Ectodermal cell (in vitro differentiated cells): Measurements from ENCODE around the gene IGSF10. TPM values are rescaled to one million over a fixed set of nuclear protein-coding genes. Genes with fewer than 3 reads are reported as not detected.
"Not testable (repeated sequence)": the region's sequence is repeated elsewhere in the genome, so short reads cannot be mapped to it uniquely, and the experiment has no call there.

Experiments used
- H3K27ac ChIP-seq: 2 replicates; pipeline ENCODE4 v1.7.0; 2013; ENCODE audit warnings: mild to moderate bottlenecking, low read depth, low read length; ENCODE audit not compliant: insufficient read depth, poor library complexity, severe bottlenecking
- H3K27me3 ChIP-seq: 2 replicates; pipeline ENCODE4 v1.7.0; 2013; ENCODE audit warnings: mild to moderate bottlenecking, low read length; ENCODE audit not compliant: insufficient read depth, control insufficient read depth, poor library complexity, severe bottlenecking
- H3K36me3 ChIP-seq: one replicate; pipeline ENCODE4 v1.7.0; 2013; ENCODE audit warnings: low read length; ENCODE audit not compliant: control insufficient read depth, insufficient read depth
- H3K4me1 ChIP-seq: one replicate; pipeline ENCODE4 v1.7.0; 2013; ENCODE audit warnings: low read length; ENCODE audit not compliant: control insufficient read depth, insufficient read depth
- H3K4me3 ChIP-seq: 2 replicates; pipeline ENCODE4 v1.7.0; 2013; ENCODE audit warnings: low read depth, low read length, control low read depth; ENCODE audit not compliant: insufficient read depth
- H3K9me3 ChIP-seq: 2 replicates; pipeline ENCODE4 v1.7.0; 2013; ENCODE audit warnings: mild to moderate bottlenecking, low read length, moderate library complexity; ENCODE audit not compliant: control insufficient read depth
- WGBS, 2 experiments: methylation state at CpG; one replicate each; pipeline ENCODE4 v1.1.7; 2013; ENCODE audit warnings: missing lambda C conversion rate in 2 of 2; 5-methylcytosine and 5-hydroxymethylcytosine counted together
- polyA plus RNA-seq, 4 experiments: library from polyadenylated mRNA; stranded (reverse); fragments of 50-300 nt; gene quantifications; one replicate each; pipeline ENCODE4 v1.2.3, GENCODE V29; 2013

The IGSF10 gene, protein sequence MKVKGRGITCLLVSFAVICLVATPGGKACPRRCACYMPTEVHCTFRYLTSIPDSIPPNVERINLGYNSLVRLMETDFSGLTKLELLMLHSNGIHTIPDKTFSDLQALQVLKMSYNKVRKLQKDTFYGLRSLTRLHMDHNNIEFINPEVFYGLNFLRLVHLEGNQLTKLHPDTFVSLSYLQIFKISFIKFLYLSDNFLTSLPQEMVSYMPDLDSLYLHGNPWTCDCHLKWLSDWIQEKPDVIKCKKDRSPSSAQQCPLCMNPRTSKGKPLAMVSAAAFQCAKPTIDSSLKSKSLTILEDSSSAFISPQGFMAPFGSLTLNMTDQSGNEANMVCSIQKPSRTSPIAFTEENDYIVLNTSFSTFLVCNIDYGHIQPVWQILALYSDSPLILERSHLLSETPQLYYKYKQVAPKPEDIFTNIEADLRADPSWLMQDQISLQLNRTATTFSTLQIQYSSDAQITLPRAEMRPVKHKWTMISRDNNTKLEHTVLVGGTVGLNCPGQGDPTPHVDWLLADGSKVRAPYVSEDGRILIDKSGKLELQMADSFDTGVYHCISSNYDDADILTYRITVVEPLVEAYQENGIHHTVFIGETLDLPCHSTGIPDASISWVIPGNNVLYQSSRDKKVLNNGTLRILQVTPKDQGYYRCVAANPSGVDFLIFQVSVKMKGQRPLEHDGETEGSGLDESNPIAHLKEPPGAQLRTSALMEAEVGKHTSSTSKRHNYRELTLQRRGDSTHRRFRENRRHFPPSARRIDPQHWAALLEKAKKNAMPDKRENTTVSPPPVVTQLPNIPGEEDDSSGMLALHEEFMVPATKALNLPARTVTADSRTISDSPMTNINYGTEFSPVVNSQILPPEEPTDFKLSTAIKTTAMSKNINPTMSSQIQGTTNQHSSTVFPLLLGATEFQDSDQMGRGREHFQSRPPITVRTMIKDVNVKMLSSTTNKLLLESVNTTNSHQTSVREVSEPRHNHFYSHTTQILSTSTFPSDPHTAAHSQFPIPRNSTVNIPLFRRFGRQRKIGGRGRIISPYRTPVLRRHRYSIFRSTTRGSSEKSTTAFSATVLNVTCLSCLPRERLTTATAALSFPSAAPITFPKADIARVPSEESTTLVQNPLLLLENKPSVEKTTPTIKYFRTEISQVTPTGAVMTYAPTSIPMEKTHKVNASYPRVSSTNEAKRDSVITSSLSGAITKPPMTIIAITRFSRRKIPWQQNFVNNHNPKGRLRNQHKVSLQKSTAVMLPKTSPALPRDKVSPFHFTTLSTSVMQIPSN (N-terminal part only)
- 0.65 TPM for polyA plus RNA-seq (2013, experiment 1 of 4)
- polyA plus RNA-seq (2013, experiment 2 of 4) = 0.57 TPM
- 0.53 TPM for polyA plus RNA-seq (2013, experiment 3 of 4)
- polyA plus RNA-seq (2013, experiment 4 of 4) = 0.45 TPM

DNA sequence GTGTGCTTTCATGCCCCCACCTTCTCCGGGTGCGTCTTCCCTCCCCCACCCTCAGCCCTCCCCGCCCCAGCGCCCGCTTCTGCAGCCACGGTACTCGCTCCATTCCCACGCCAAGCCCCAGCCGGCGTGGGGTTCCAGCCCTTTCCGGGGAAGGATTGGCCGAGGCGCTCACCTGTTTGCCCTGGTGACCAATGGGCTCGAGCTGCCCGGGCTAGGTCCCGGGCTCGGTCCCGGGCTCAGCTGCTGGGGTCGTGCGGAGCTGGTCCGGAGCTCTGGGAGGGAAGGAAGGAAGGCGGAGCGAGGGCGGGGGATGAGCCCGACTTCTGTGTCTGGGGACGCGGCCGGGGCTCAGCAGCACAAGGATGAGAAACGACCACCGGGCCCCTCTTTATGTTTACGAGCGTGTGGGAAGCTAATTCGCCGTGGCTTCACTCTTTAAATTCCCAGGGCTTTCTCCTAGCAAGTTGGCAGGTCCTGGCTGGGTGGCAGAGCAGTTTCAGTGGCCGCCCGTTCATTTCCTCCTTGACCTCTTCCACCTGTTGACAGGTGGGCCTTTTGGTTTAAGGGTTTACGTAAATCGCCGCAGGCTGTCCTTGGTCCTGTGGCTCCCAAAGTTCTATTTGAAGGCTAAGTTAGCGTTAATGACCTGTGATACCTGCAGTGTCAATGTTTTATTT lies at the start of gene IGSF10:
TSS of gene IGSF10 (minus strand) at position 288 of the 677 bp plus-strand sequence. CDS start 2,352 bp downstream, outside the sequence.
- peaks cover 23% of the 10 kb centered on the region for H3K27me3 ChIP-seq
- H3K4me3 ChIP-seq = peak within 1 kb of the TSS; percentile 39
- H3K36me3 ChIP-seq = no peaks in the 10 kb centered on the region
- no peaks in the 10 kb centered on the region for H3K9me3 ChIP-seq
- H3K4me1 ChIP-seq = no peaks in the 10 kb centered on the region
- 16 to 22% methylated on average over 40 of the region's 40 CpGs for WGBS, 2 experiments
- H3K27ac ChIP-seq = no peak within 1 kb of the TSS

DNA sequence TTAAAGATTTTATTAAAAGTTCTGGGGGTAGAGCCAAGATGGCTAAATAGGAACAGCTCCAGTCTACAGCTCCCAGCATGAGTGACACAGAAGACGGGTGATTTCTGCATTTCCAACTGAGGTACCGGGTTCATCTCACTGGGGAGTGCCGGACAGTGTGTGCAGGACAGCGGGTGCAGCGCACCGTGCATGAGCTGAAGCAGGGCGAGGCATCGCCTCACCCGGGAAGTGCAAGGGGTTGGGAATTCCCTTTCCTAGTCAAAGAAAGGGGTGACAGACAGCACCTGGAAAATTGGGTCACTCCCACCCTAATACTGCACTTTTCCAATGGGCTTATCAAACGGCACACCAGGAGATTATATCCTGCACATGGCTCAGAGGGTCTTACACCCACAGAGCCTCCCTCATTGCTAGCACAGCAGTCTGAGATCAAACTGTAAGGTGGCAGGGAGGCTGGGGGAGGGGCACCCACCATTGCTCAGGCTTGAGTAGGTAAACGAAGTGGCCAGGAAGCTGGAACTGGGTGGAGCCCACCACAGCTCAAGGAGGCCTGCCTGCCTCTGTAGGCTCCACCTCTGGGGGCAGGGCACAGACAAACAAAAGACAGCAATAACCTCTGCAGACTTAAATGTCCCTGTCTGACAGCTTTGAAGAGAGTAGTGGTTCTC lies 48.7 kb upstream of the IGSF10 start:
- not testable (repeated sequence) for H3K27ac ChIP-seq, H3K27me3 ChIP-seq, H3K9me3 ChIP-seq, H3K4me3 ChIP-seq, H3K36me3 ChIP-seq, H3K4me1 ChIP-seq
- WGBS, 2 experiments = 94 to 96% methylated on average over 11 of the region's 11 CpGs

DNA sequence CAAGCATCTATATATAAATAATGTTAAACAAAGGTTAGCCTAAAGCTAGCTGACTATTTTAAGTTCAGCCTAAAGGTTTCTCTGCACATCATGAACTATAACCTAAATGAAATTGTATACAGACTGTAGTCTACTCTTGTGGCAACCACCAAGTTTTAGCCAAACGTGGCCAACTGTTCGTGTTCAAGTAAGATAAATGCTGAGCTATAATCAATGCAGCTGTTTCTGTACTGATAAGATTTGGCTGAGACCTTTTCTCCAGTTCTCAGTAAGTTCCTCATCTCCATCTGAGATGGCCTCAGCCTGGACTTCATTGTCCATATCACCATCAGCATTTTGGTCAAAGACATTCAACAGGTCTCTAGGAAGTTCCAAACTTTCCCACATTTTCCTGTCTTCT lies 43.7 kb upstream of the IGSF10 start:
- H3K9me3 ChIP-seq = no peaks in the 10 kb centered on the region
- no peaks in the 10 kb centered on the region for H3K4me1 ChIP-seq
- no peak overlapping the region for H3K27ac ChIP-seq
- no peaks in the 10 kb centered on the region for H3K27me3 ChIP-seq
- WGBS, 2 experiments = 93 to 97% methylated on average over 2 of the region's 2 CpGs
- H3K4me3 ChIP-seq = no peak overlapping the region
- no peaks in the 10 kb centered on the region for H3K36me3 ChIP-seq

DNA sequence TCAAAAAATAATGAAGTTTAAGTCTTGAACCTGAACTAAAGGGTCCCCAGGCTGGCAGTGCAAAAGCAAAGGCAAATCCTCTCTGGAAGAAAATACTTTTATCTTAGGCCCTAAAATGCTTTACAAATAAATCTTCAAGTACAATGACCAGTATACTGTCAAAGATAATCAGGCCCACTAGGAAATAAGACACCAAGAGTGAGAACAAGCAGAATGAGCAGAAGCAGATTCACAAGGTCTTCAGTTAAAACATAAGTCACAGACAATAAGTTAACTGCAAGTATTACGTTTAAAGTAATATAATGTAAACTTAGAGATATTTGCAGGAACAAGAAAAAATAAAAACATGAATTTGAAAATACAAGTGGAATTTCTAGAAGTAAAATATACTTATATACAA lies 42.2 kb upstream of the IGSF10 start:
- no peaks in the 10 kb centered on the region for H3K9me3 ChIP-seq
- H3K27me3 ChIP-seq = no peaks in the 10 kb centered on the region
- 100% methylated on average over 1 of the region's 1 CpG; no CpG with 5 or more reads in 1 of the 2 experiments for WGBS, 2 experiments

DNA sequence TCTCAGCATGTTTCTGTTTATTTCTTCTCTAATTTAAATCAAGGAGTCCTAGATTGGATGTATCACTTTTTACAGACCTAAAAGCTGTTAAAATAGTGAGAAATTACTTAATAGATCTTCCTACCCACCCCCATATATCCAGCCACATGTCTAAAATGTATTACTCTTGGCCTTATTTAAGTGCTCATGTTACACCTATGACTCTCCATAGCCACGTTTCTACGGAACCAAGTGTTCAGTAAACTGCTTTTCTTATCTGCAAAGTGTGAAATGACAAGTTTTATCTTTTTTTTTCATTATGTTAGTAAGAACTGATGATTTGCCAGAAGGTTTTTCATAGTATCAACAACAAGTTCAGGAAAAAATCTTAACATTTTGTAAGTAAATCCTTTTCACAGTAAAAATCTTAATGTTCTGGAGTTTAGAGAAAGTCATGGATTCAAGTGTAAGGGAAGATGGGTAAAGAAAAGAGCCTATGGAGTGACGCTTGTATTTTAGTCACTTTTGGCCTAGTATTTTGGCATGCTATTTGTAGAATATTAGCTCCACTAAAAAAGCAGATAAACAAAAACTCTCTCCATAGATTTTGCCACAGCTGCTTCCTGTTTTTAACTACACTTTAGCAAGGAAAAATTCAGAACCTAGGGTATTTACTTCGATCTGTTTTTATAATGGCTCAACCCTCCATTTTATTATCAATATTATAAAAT lies 41.2 kb upstream of the IGSF10 start:
- Histone ChIP-seq H3K4me3 (no peak overlapping the region), H3K9me3 (no peaks in the 10 kb centered on the region), H3K4me1 (no peaks in the 10 kb centered on the region), H3K27me3 (no peaks in the 10 kb centered on the region), H3K27ac (no peak overlapping the region), H3K36me3 (no peaks in the 10 kb centered on the region)
- 84 to 94% methylated on average over 3 to 4 of the region's 4 CpGs for WGBS, 2 experiments

More for the DNA sequence above, 42.2 kb upstream of the IGSF10 start:
- H3K4me3 ChIP-seq = no peak overlapping the region
- no peak overlapping the region for H3K27ac ChIP-seq
- H3K36me3 ChIP-seq = no peaks in the 10 kb centered on the region
- H3K4me1 ChIP-seq = no peaks in the 10 kb centered on the region

DNA sequence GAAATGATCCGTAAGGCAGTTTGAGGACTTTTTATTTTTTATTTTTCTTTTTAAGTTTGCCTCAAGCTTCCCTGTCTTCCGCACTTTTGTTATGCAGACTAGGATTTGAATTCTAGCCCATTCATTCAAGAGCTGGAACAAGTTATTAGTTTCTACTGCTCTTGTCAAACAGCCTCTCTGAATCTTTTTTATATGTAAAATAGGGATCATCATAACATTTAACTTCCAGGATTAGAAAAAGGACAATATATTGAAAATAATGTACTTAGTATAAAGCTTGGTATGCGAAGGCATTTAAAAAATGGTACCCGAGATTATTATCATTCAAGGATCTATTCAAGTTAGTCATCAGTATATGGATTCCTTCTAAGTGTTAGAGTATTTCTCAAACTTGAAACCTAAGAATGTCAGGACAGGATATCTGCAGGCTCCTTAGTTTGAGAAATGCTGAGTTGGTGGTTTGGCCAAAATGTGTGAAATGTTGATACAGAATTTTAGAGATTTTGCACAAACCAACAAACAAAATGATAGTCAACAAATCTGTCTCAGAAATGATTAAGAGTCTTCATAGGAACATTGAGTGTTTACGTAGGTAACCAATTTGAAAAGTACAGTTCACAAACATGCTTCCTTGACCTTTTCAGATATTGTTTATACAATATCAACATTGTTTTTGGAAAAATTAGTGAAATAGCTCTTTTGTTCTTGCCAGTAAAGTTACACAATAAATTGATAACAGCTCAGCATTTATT lies 40.5 kb upstream of the IGSF10 start:
- H3K36me3 ChIP-seq = no peaks in the 10 kb centered on the region
- H3K9me3 ChIP-seq = no peaks in the 10 kb centered on the region
- H3K4me1 ChIP-seq = no peaks in the 10 kb centered on the region
- H3K27me3 ChIP-seq = no peaks in the 10 kb centered on the region
- 83 to 86% methylated on average over 2 to 5 of the region's 5 CpGs for WGBS, 2 experiments
- no peak overlapping the region for H3K27ac ChIP-seq
- no peak overlapping the region for H3K4me3 ChIP-seq

DNA sequence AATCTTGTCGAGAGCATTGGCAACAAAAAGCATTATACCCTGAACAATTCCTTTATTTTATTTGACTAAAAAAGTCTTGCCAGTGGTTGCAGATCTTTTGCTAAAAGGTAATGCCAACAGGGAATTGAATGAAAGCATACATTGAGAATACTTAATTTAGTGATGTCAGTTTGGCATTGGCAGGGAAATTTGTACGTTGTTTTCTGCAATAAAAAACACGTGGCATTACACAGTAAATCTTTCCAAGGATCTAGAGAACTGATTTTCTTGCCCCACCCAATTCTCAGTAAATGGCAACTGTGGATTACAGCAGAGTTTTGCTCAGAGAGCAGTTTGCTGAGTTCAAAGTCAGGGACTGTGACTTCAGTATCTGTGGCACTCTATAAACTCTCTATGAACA lies 38.3 kb upstream of the IGSF10 start:
- 79 to 85% methylated on average over 2 to 3 of the region's 3 CpGs for WGBS, 2 experiments
- no peaks in the 10 kb centered on the region for H3K4me1 ChIP-seq
- no peak overlapping the region for H3K27ac ChIP-seq
- no peaks in the 10 kb centered on the region for H3K9me3 ChIP-seq
- H3K27me3 ChIP-seq = no peaks in the 10 kb centered on the region
- no peaks in the 10 kb centered on the region for H3K36me3 ChIP-seq
- H3K4me3 ChIP-seq = no peak overlapping the region

DNA sequence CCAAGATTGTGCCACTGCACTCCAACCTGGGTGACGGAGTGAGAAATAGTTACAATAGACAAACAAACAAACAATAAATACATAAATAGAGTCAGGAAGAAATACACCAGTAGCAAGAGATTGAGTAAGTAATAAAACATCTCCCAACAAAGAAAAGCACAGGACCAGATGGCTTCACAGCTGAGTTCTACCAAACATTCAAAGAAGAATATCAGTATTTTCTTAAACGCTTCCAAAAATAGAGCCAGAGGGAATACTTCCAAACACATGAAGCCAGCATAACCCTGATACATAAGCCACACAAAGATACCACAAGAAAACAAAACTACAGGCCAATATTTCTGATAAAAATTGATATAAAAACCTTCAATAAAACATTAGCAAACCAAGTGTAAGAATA lies 30.7 kb upstream of the IGSF10 start:
- no peaks in the 10 kb centered on the region for H3K27me3 ChIP-seq
- no peaks in the 10 kb centered on the region for H3K9me3 ChIP-seq
- H3K27ac ChIP-seq = no peak overlapping the region
- WGBS, 2 experiments = 93 to 100% methylated on average over 1 to 2 of the region's 2 CpGs
- no peaks in the 10 kb centered on the region for H3K36me3 ChIP-seq
- H3K4me1 ChIP-seq = no peaks in the 10 kb centered on the region
- no peak overlapping the region for H3K4me3 ChIP-seq
